Breast epithelium (tissue), 3 donors: Measurements from ENCODE around the gene ZNF546.
"Not testable (repeated sequence)": the region's sequence is repeated elsewhere in the genome, so short reads cannot be mapped to it uniquely, and the experiment has no call there.

Experiments used
- POLR2A ChIP-seq: fragments of 450-650 bp; IDR thresholded peaks from one replicate; pipeline ENCODE4 v1.6.1; 2016; ENCODE audit warnings: antibody characterized with exemption, mild to moderate bottlenecking, moderate library complexity
- TF ChIP-seq, protein P1 (sequence below), 3 donors: fragments of 450-650 bp; IDR thresholded peaks; one replicate each; pipeline ENCODE4 v1.5.1; 2016 to 2017; ENCODE audit warnings: antibody characterized with exemption in 3 of 3, mild to moderate bottlenecking in 3 of 3, moderate library complexity in 3 of 3

DNA sequence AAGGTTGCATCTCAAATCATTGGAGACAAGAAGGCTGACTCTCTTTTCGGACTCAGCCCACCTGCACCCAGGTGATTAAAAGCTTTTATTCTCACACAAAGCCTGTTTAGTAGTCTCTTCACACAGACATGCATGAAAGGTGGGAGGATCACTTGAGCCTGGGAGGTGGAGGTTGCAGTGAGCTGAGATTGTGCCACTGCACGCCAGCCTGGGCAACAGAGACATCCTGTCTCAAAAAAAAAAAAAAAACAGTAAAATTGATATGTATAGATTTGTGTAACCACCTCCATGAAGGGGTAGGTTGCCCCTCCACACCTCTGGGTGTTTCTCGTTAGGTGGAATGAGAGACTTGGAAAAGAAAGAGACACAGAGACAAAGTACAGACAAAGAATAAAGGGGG is 37.9 kb upstream of the ZNF546 start:
- TF ChIP-seq, protein P1, sequence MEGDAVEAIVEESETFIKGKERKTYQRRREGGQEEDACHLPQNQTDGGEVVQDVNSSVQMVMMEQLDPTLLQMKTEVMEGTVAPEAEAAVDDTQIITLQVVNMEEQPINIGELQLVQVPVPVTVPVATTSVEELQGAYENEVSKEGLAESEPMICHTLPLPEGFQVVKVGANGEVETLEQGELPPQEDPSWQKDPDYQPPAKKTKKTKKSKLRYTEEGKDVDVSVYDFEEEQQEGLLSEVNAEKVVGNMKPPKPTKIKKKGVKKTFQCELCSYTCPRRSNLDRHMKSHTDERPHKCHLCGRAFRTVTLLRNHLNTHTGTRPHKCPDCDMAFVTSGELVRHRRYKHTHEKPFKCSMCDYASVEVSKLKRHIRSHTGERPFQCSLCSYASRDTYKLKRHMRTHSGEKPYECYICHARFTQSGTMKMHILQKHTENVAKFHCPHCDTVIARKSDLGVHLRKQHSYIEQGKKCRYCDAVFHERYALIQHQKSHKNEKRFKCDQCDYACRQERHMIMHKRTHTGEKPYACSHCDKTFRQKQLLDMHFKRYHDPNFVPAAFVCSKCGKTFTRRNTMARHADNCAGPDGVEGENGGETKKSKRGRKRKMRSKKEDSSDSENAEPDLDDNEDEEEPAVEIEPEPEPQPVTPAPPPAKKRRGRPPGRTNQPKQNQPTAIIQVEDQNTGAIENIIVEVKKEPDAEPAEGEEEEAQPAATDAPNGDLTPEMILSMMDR (IDR thresholded peaks at IDR 0.05): not testable (repeated sequence)
- TF ChIP-seq POLR2A: not testable (repeated sequence)
